Kidney capillary endothelial cell (primary cell): ENCODE results near the gene ADARB2.

Source experiments
- DNase-seq: peaks from one replicate; pipeline ENCODE4 v3.0.0-alpha.2; 2018; ENCODE audit warnings: low spot score

The ADARB2 gene

GRCh38 chr10:1735562-1735961 lies 1.8 kb downstream of the ADARB2 start:
- DNase-seq = no peak

GRCh38 chr10:1734288-1734687 lies 3.0 kb downstream of the ADARB2 start:
- DNase-seq = no peak

GRCh38 chr10:1733720-1734119 lies 3.6 kb downstream of the ADARB2 start:
- DNase-seq = no peak

GRCh38 chr10:1732564-1732996 lies 4.7 kb downstream of the ADARB2 start:
- no peak for DNase-seq

- DNase-seq = no peak
Measured at GRCh38 chr10:1731592-1731991, 5.7 kb downstream of the ADARB2 start.

GRCh38 chr10:1729751-1730150 lies 7.6 kb downstream of the ADARB2 start:
- no peak for DNase-seq

- DNase-seq = no peak
Measured at GRCh38 chr10:1726861-1727260, 10.5 kb downstream of the ADARB2 start.

GRCh38 chr10:1724921-1725488 lies 12.3 kb downstream of the ADARB2 start:
- no peak for DNase-seq

- no peak for DNase-seq
Measured at GRCh38 chr10:1716839-1717238, 20.5 kb downstream of the ADARB2 start.

- DNase-seq = no peak
Measured at GRCh38 chr10:1715821-1716220, 21.5 kb downstream of the ADARB2 start.

- DNase-seq = no peak
Measured at GRCh38 chr10:1712944-1713671, 24.2 kb downstream of the ADARB2 start.

GRCh38 chr10:1712314-1712713 lies 25.0 kb downstream of the ADARB2 start:
- no peak for DNase-seq

GRCh38 chr10:1709161-1709560 lies 28.2 kb downstream of the ADARB2 start:
- no peak for DNase-seq

GRCh38 chr10:1708746-1709145 lies 28.6 kb downstream of the ADARB2 start:
- no peak for DNase-seq

- no peak for DNase-seq
Measured at GRCh38 chr10:1706711-1707110, 30.6 kb downstream of the ADARB2 start.

- DNase-seq = no peak
Measured at GRCh38 chr10:1706256-1706655, 31.1 kb downstream of the ADARB2 start.

GRCh38 chr10:1698185-1698584 lies 39.1 kb downstream of the ADARB2 start:
- no peak for DNase-seq

GRCh38 chr10:1696106-1696505 lies 41.2 kb downstream of the ADARB2 start:
- DNase-seq = no peak

GRCh38 chr10:1690086-1690485 lies 47.2 kb downstream of the ADARB2 start:
- no peak for DNase-seq

GRCh38 chr10:1688531-1688930 lies 48.8 kb downstream of the ADARB2 start:
- DNase-seq = no peak

GRCh38 chr10:1687623-1688150 lies 49.6 kb downstream of the ADARB2 start:
- no peak for DNase-seq

- no peak for DNase-seq
Measured at GRCh38 chr10:1687190-1687589, 50.1 kb downstream of the ADARB2 start.

GRCh38 chr10:1686491-1686749 lies 50.9 kb downstream of the ADARB2 start:
- DNase-seq = no peak
